Bladder microvascular endothelial cell (primary cell): Measurements from ENCODE around the gene PRND. TPM values are rescaled to one million over a fixed set of nuclear protein-coding genes. Genes with fewer than 3 reads are reported as not detected.

Experiments
- total RNA-seq: library from RNA; depleted of rRNA; stranded (reverse); fragments of >200 nt; gene quantifications from 2 replicates; pipeline ENCODE4 v1.2.3, GENCODE V29; 2014

The PRND gene
- 0.88 and 2.4 TPM in 2 replicates for total RNA-seq

GRCh38 chr20:4721719-4722118 is at the start of gene PRND:
Gene PRND (plus strand): TSS chr20:4721909. CDS start chr20:4724552, 2,643 bp downstream.

Other genes with a start within 250 kb of the PRND start
- gene PRNP, start 35.5 kb upstream of the PRND start, total RNA-seq: 48.7 and 125 TPM in 2 replicates
- gene RASSF2, start 101.7 kb downstream of the PRND start, total RNA-seq: 49.2 and 64.4 TPM in 2 replicates